Endothelial cell of coronary artery (primary cell): ENCODE data around the gene HNRNPL. TPM values are rescaled to one million over a fixed set of nuclear protein-coding genes. Genes with fewer than 3 reads are reported as not detected.

Source experiments
- total RNA-seq: library from RNA; depleted of rRNA; stranded (reverse); fragments of >200 nt; gene quantifications from 2 replicates; pipeline ENCODE4 v1.2.3, GENCODE V29; 2014

HNRNPL gene
- total RNA-seq, result 239 and 308 TPM in 2 replicates

GRCh38 chr19:38849860-38850435 is at the start of gene HNRNPL:
HNRNPL (minus strand) TSS chr19:38849986; CDS start chr19:38849966, 20 bp downstream.

GRCh38 chr19:38877781-38878574 is 28.2 kb upstream of the HNRNPL start, which contains the start of gene RINL:
RINL (minus strand) TSS chr19:38878275; CDS start chr19:38876742, 1,533 bp downstream.

GRCh38 chr19:38812841-38813320 is 36.9 kb downstream of the HNRNPL start, which contains the start of gene LGALS4:
LGALS4 (minus strand) TSS chr19:38812945; CDS start chr19:38812886, 59 bp downstream.

GRCh38 chr19:38788478-38789243 is 61.1 kb downstream of the HNRNPL start, which contains the start of gene LGALS7B:
LGALS7B (plus strand) TSS chr19:38789200; CDS start chr19:38789227, 27 bp downstream.

Other genes with a start within 250 kb of the HNRNPL start
- gene MAP4K1, start 232.0 kb downstream of the HNRNPL start, total RNA-seq, result 0.09 TPM in 1 of 2 replicates, not detected in the other
- 321 and 419 TPM in 2 replicates for gene EIF3K, start 230.8 kb downstream of the HNRNPL start, total RNA-seq
- 242 and 368 TPM in 2 replicates for gene ACTN4, start 202.3 kb downstream of the HNRNPL start, total RNA-seq
- gene CAPN12, start 105.5 kb downstream of the HNRNPL start, total RNA-seq, result not detected in 2 replicates
- not detected in 2 replicates for gene LGALS7, start 76.5 kb downstream of the HNRNPL start, total RNA-seq
- not detected in 2 replicates for gene LGALS7B, start 60.8 kb downstream of the HNRNPL start, total RNA-seq
- 0.09 TPM in 1 of 2 replicates, not detected in the other for gene LGALS4, start 37.0 kb downstream of the HNRNPL start, total RNA-seq
- 19.3 and 36.8 TPM in 2 replicates for gene ECH1, start 18.2 kb downstream of the HNRNPL start, total RNA-seq
- gene RINL, start 28.3 kb upstream of the HNRNPL start, total RNA-seq, result 3.2 and 4.2 TPM in 2 replicates
- gene SIRT2, start 49.6 kb upstream of the HNRNPL start, total RNA-seq, result 43.9 and 44.0 TPM in 2 replicates
- gene NFKBIB, start 50.0 kb upstream of the HNRNPL start, total RNA-seq, result 10.9 and 14.0 TPM in 2 replicates
- gene CCER2, start 62.2 kb upstream of the HNRNPL start, total RNA-seq, result not detected in 2 replicates
- gene SARS2, start 80.8 kb upstream of the HNRNPL start, total RNA-seq, result 13.9 and 15.0 TPM in 2 replicates
- gene MRPS12, start 81.0 kb upstream of the HNRNPL start, total RNA-seq, result 36.9 and 48.1 TPM in 2 replicates
- 14.8 and 17.7 TPM in 2 replicates for gene FBXO17, start 125.8 kb upstream of the HNRNPL start, total RNA-seq
- 0.54 and 0.94 TPM in 2 replicates for gene FBXO27, start 182.6 kb upstream of the HNRNPL start, total RNA-seq
- gene ACP7, start 234.4 kb upstream of the HNRNPL start, total RNA-seq, result not detected in 2 replicates